HepG2 (cell line): ENCODE data around the gene YPEL5. TPM values are rescaled to one million over a fixed set of nuclear protein-coding genes. Genes with fewer than 3 reads are reported as not detected.

Source experiments
- ATAC-seq: fragments of 200-7000 bp; cut with Tn5 transposase; 3 replicates; pipeline ENCODE4 v1.9.1; 2020; ENCODE audit warnings: mild to moderate bottlenecking, moderate library complexity
- BruUV-seq: library from RNA; stranded (reverse); fragments of 400-500 nt; replicated peaks from 2 replicates; lab custom pipeline; 2021; lab: Mats Ljungman, UMichigan
- CTCF ChIA-PET: fragments of 300-600 bp; formaldehyde crosslinking; extraction: SDS; loops from one replicate; lab custom pipeline; 2021; ENCODE audit warnings: low total read pairs, inconsistent platforms, low intra/inter-chr PET ratio; lab: Yijun Ruan, JAX
- POLR2A ChIA-PET: fragments of 350-600 bp; sonication (Branson Sonifier 250); formaldehyde crosslinking; loops from one replicate; lab custom pipeline; 2020; ENCODE audit warnings: antibody characterized with exemption, inconsistent platforms; lab: Yijun Ruan, JAX
- DNase-seq: peaks from one replicate; pipeline ENCODE4 v3.0.0-alpha.2; 2015; ENCODE audit warnings: low spot score
- FAIRE-seq: peaks from 3 replicates; lab custom pipeline; 2011; peaks lifted over from hg19 to GRCh38; lab: Jason Lieb, UNC
- H2AFZ ChIP-seq: one replicate; pipeline ENCODE4 v1.6.1; 2011; ENCODE audit warnings: low read length, inconsistent platforms
- H3K27ac ChIP-seq: fragments of 300-600 bp; 3 replicates; pipeline ENCODE4 v1.8.0; 2011; ENCODE audit warnings: mixed run types, mild to moderate bottlenecking, mixed read lengths, low read length, inconsistent platforms; ENCODE audit not compliant: insufficient read depth; ENCODE audit errors: extremely low read length
- H3K27me3 ChIP-seq, 2 experiments: fragments of 200-600 bp in 1 of 2; 2 replicates in 1 of 2; 3 replicates in 1 of 2; pipeline versions ENCODE4 v1.6.0 to v1.8.0; 2011; ENCODE audit warnings: low read length in 2 of 2, mild to moderate bottlenecking in 2 of 2, moderate library complexity in 2 of 2, inconsistent platforms in 1 of 2; ENCODE audit not compliant: insufficient read depth in 2 of 2, control insufficient read depth in 1 of 2
- H3K36me3 ChIP-seq, 2 experiments: fragments of 200-600 bp in 1 of 2; replicated peaks in 1 of 2; 2 replicates in 1 of 2; 3 replicates in 1 of 2; pipeline versions ENCODE4 v1.5.1 to v1.8.0; 2011; ENCODE audit warnings: low read length in 2 of 2, inconsistent platforms in 1 of 2; ENCODE audit not compliant: insufficient read depth in 2 of 2, control insufficient read depth in 1 of 2
- H3K4me1 ChIP-seq: 2 replicates; pipeline ENCODE4 v1.5.1; 2012; ENCODE audit warnings: low read length, inconsistent platforms; ENCODE audit not compliant: insufficient read depth
- H3K4me2 ChIP-seq: 2 replicates; pipeline ENCODE4 v1.6.0; 2011; ENCODE audit warnings: low read depth, low read length, inconsistent platforms
- H3K4me3 ChIP-seq, 3 experiments: fragments of 200-600 bp in 1 of 3; sonication (generic), shearing (Covaris generic) in 1 of 3; replicated peaks in 1 of 3; 2 replicates each; pipeline ENCODE4 v1.5.1; 2011 to 2016; ENCODE audit warnings: low read length in 3 of 3, inconsistent platforms in 2 of 3, low read depth in 2 of 3, mild to moderate bottlenecking in 2 of 3, control low read depth in 1 of 3, mixed read lengths in 1 of 3; ENCODE audit not compliant: insufficient read depth in 1 of 3
- H3K79me2 ChIP-seq: one replicate; pipeline ENCODE4 v1.6.1; 2011; ENCODE audit warnings: low read length, inconsistent platforms; ENCODE audit not compliant: insufficient read depth
- H3K9ac ChIP-seq: 2 replicates; pipeline ENCODE4 v1.6.0; 2011; ENCODE audit warnings: mild to moderate bottlenecking, low read depth, low read length, inconsistent platforms; ENCODE audit not compliant: insufficient read depth
- H3K9me3 ChIP-seq: 2 replicates; pipeline ENCODE4 v1.5.1; 2012; ENCODE audit warnings: mild to moderate bottlenecking, low read length
- H4K20me1 ChIP-seq: 2 replicates; pipeline ENCODE4 v1.6.0; 2011; ENCODE audit warnings: inconsistent platforms, mild to moderate bottlenecking, low read length, moderate library complexity; ENCODE audit not compliant: insufficient read depth
- JDP2 ChIP-seq: sonication (generic); formaldehyde crosslinking; IDR thresholded peaks from 2 replicates; pipeline ENCODE4 v1.8.1; 2022; ENCODE audit warnings: missing genetic modification reagents, borderline replicate concordance
- POLR2AphosphoS5 ChIP-seq: IDR thresholded peaks from 2 replicates; pipeline ENCODE4 v1.6.1; 2012; ENCODE audit warnings: low read depth, low read length
- RFX1 ChIP-seq: fragments of 450-650 bp; IDR thresholded peaks from 2 replicates; pipeline ENCODE4 v1.6.1; 2017
- TCF7L2 ChIP-seq: IDR thresholded peaks from 2 replicates; pipeline ENCODE4 v1.6.1; 2011; ENCODE audit warnings: mild to moderate bottlenecking, low read depth, low read length, moderate library complexity
- ZC3H4 ChIP-seq: sonication (generic); formaldehyde crosslinking; IDR thresholded peaks from 2 replicates; pipeline ENCODE4 v1.4.0; 2020; ENCODE audit warnings: missing genetic modification reagents, borderline replicate concordance
- ZNF24 ChIP-seq: fragments of 450-650 bp; IDR thresholded peaks from 2 replicates; pipeline ENCODE4 v1.6.1; 2017; ENCODE audit warnings: antibody characterized with exemption, mild to moderate bottlenecking
- ZNF260 ChIP-seq: sonication (generic); formaldehyde crosslinking; IDR thresholded peaks from 2 replicates; pipeline ENCODE4 v1.4.0; 2020; ENCODE audit warnings: missing genetic modification reagents, low read depth, mild to moderate bottlenecking, borderline replicate concordance
- WGBS: methylation state at CpG from one replicate; pipeline ENCODE4 v1.1.6; 2017; ENCODE audit warnings: low lambda C conversion rate; 5-methylcytosine and 5-hydroxymethylcytosine counted together
- in situ Hi-C: cut with HindIII; loops from 2 replicates; pipeline ENCODE4 v1.10.0; 2017; ENCODE audit warnings: low pct_unique_long_range_greater_than_20kb; ENCODE audit not compliant: extremely low pct_ligation_motif_present
- intact Hi-C: fragments of 100-400 bp; cut with micrococcal nuclease; formaldehyde crosslinking; loops from one replicate; pipeline ENCODE4 v1.10.0; 2022; ENCODE audit not compliant: unreplicated experiment
- polyA plus RNA-seq, 8 experiments: library from polyadenylated mRNA; depleted of rRNA in 3 of 8; stranded (reverse) in 7 of 8; unstranded in 1 of 8; fragments of >200 nt; fragmentation: Illumina TruSeq in 4 of 8; extraction: Trizol in 4 of 8; gene quantifications; 2 replicates each; pipeline versions ENCODE4 v1.2.1 to v1.2.3, GENCODE V29; 2011 to 2016; ENCODE audit warnings: low read depth in 4 of 8, missing spikeins in 1 of 8, mixed read lengths in 1 of 8; ENCODE audit not compliant: insufficient read depth in 1 of 8
- total RNA-seq, 5 experiments: library from RNA; depleted of rRNA; stranded (reverse); fragments of >200 nt; fragmentation: Illumina TruSeq; extraction: Trizol; gene quantifications; 2 replicates each; pipeline ENCODE4 v1.2.3, GENCODE V29; 2016; ENCODE audit warnings: low read depth in 1 of 5
- TF ChIP-seq, protein P1 (sequence below): sonication (generic); formaldehyde crosslinking; IDR thresholded peaks from 2 replicates; pipeline ENCODE4 v1.5.0; 2020; ENCODE audit warnings: mild to moderate bottlenecking, missing genetic modification reagents, borderline replicate concordance
- TF ChIP-seq, protein P2 (sequence below): sonication (generic); formaldehyde crosslinking; IDR thresholded peaks from 2 replicates; pipeline ENCODE4 v1.4.0; 2020; ENCODE audit warnings: missing genetic modification reagents
- TF ChIP-seq, protein P3 (sequence below): sonication (generic); formaldehyde crosslinking; IDR thresholded peaks from 2 replicates; pipeline ENCODE4 v1.8.0; 2022; ENCODE audit warnings: mild to moderate bottlenecking, missing genetic modification reagents, moderate library complexity

Gene YPEL5
- total and polyA plus RNA-seq, 2 of the 13 experiments (the other 11 are each of a cell fraction or from before 2014, with no cell fraction given), result 12.7 to 49.7 TPM

DNA sequence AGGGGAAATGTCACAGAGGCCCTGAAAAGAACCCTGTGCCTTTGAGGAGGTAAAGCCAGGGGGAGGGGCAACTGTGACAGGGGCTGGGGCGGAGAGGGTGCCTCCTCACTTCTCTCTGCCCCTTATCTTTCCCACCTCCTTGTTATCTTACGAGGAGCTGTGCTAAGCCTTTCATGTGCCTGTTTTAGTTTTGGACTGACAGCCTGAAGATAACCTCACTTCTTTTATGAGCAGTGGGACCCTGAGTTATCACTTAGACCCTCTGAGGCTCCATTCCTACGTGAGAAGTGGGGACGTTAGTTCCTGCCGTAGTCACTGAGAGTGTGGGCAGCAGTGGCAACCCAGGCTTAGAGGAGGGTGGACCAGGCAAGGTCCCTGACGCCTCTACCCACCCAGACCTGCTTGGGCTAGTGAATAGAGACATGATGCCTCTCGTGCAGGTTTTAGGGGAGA is 45.0 kb downstream of the YPEL5 start:
- H3K27ac ChIP-seq, result no peak overlapping the region
- no TSS peak for BruUV-seq
- in situ Hi-C loops (no loop called here), intact Hi-C loops (no loop called here)
- no peaks in the 10 kb centered on the region for H3K36me3 ChIP-seq
- DNase-seq (no peak), FAIRE-seq (no peak), ATAC-seq (no peak)
- TF ChIP-seq ZNF24, result no peak
- no peak for TF ChIP-seq RFX1
- no peak for TF ChIP-seq ZC3H4 (CRISPR knock-in tag)
- TF ChIP-seq, protein P1, sequence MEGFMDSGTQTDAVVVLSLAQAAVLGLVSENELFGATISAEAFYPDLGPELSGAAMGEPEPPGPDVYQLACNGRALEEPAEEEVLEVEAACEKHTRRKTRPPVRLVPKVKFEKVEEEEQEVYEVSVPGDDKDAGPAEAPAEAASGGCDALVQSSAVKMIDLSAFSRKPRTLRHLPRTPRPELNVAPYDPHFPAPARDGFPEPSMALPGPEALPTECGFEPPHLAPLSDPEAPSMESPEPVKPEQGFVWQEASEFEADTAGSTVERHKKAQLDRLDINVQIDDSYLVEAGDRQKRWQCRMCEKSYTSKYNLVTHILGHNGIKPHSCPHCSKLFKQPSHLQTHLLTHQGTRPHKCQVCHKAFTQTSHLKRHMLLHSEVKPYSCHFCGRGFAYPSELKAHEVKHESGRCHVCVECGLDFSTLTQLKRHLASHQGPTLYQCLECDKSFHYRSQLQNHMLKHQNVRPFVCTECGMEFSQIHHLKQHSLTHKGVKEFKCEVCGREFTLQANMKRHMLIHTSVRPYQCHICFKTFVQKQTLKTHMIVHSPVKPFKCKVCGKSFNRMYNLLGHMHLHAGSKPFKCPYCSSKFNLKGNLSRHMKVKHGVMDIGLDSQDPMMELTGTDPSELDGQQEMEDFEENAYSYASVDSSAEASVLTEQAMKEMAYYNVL, result no peak
- TF ChIP-seq JDP2, result no peak
- TF ChIP-seq, protein P2, sequence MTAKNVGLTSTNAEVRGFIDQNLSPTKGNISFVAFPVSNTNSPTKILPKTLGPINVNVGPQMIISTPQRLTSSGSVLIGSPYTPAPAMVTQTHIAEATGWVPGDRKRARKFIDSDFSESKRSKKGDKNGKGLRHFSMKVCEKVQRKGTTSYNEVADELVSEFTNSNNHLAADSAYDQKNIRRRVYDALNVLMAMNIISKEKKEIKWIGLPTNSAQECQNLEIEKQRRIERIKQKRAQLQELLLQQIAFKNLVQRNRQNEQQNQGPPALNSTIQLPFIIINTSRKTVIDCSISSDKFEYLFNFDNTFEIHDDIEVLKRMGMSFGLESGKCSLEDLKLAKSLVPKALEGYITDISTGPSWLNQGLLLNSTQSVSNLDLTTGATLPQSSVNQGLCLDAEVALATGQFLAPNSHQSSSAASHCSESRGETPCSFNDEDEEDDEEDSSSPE, result no peak
- no peak for TF ChIP-seq POLR2AphosphoS5
- TF ChIP-seq ZNF260 (CRISPR knock-in tag), result no peak
- no peak for TF ChIP-seq TCF7L2
- TF ChIP-seq, protein P3, sequence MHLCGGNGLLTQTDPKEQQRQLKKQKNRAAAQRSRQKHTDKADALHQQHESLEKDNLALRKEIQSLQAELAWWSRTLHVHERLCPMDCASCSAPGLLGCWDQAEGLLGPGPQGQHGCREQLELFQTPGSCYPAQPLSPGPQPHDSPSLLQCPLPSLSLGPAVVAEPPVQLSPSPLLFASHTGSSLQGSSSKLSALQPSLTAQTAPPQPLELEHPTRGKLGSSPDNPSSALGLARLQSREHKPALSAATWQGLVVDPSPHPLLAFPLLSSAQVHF, result no peak
- H3K9ac ChIP-seq, result no peak overlapping the region
- H3K9me3 ChIP-seq, result no peaks in the 10 kb centered on the region
- H4K20me1 ChIP-seq, result no peaks in the 10 kb centered on the region
- no peak overlapping the region for H2AFZ ChIP-seq
- H3K4me1 ChIP-seq, result no peaks in the 10 kb centered on the region
- H3K27me3 ChIP-seq, result peaks cover 0 to 19% of the 10 kb centered on the region in 2 experiments; a peak in 1 of 5 replicates
- H3K79me2 ChIP-seq, result no peaks in the 10 kb centered on the region
- H3K4me3 ChIP-seq, result no peak overlapping the region
- 6% methylated on average over 7 of the region's 7 CpGs for WGBS
- ChIA-PET POLR2A (no interaction called here), CTCF (no interaction called here)
- no peak overlapping the region for H3K4me2 ChIP-seq
